ENCODE measurements around the gene ZNF665. TPM values are rescaled to one million over a fixed set of nuclear protein-coding genes. Genes with fewer than 3 reads are reported as not detected.
"Not testable (repeated sequence)": the region's sequence is repeated elsewhere in the genome, so short reads cannot be mapped to it uniquely, and the experiment has no call there.

Gene ZNF665
- total RNA-seq, 1 donor from 2014 or later: 7.3 TPM

- no peaks in the 10 kb centered on the region for H3K9me3 ChIP-seq (ENCODE audit: low read depth)
Observed at GRCh38 chr19:53131085-53131590, 62.0 kb downstream of the ZNF665 start.

GRCh38 chr19:53130506-53130905 is 62.7 kb downstream of the ZNF665 start:
- Histone ChIP-seq H3K79me2 (ENCODE audit: low read depth) (peaks cover 10% of the 10 kb centered on the region), H3K27me3 (no peaks in the 10 kb centered on the region), H4K20me1 (ENCODE audit: low read depth) (peaks cover 4% of the 10 kb centered on the region), H3K9ac (no peak overlapping the region), H2AFZ (replicated peaks) (no peak overlapping the region), H3K27ac (no peak overlapping the region), H3K4me2 (peak overlapping the region; percentile 61), H3K9me3 (ENCODE audit: low read depth) (no peaks in the 10 kb centered on the region), H3K36me3 (no peaks in the 10 kb centered on the region), H3F3A (ENCODE audit: low read depth) (peaks cover 8% of the 10 kb centered on the region), H3K4me1 (peaks cover 23% of the 10 kb centered on the region), H3K4me3 (peak overlapping the region; percentile 22)
- peak; percentile 49 for DNase-seq (ENCODE audit: low spot score)
- Mint-ChIP-seq H3K36me3 (peaks cover 19% of the 10 kb centered on the region), H3K4me3 (no peak overlapping the region), H3K27ac (no peak overlapping the region), H3K27me3 (ENCODE audit: insufficient read depth, low read depth) (peaks cover 7% of the 10 kb centered on the region), H3K9me3 (peaks cover 31% of the 10 kb centered on the region), H3K4me1 (peaks cover 5% of the 10 kb centered on the region)
- TF ChIP-seq EZH2phosphoT487 (IDR thresholded peaks at IDR 0.05) (no peak), EZH2 (IDR thresholded peaks at IDR 0.05) (no peak)

More at GRCh38 chr19:53131085-53131590, 62.0 kb downstream of the ZNF665 start:
- Mint-ChIP-seq H3K27ac (no peak overlapping the region), H3K36me3 (peaks cover 19% of the 10 kb centered on the region), H3K9me3 (peaks cover 36% of the 10 kb centered on the region), H3K4me1 (peaks cover 5% of the 10 kb centered on the region), H3K27me3 (ENCODE audit: insufficient read depth, low read depth) (peaks cover 4% of the 10 kb centered on the region), H3K4me3 (peak overlapping the region; percentile 79)
- H3F3A ChIP-seq (ENCODE audit: low read depth): peaks cover 8% of the 10 kb centered on the region
- H4K20me1 ChIP-seq (ENCODE audit: low read depth): peaks cover 4% of the 10 kb centered on the region
- H3K4me2 ChIP-seq: peak overlapping the region; percentile 82
- peak overlapping the region; percentile 55 for H3K4me3 ChIP-seq
- H3K27ac ChIP-seq: no peak overlapping the region
- peaks cover 23% of the 10 kb centered on the region for H3K4me1 ChIP-seq
- H3K27me3 ChIP-seq: no peaks in the 10 kb centered on the region
- peak; percentile 35 for DNase-seq (ENCODE audit: low spot score)
- no peak overlapping the region for H2AFZ ChIP-seq (replicated peaks)
- H3K36me3 ChIP-seq: no peaks in the 10 kb centered on the region
- H3K9ac ChIP-seq: no peak overlapping the region
- TF ChIP-seq CTCF (IDR thresholded peaks at IDR 0.05) (no peak), EZH2 (IDR thresholded peaks at IDR 0.05) (no peak), EZH2phosphoT487 (IDR thresholded peaks at IDR 0.05) (no peak)
- H3K79me2 ChIP-seq (ENCODE audit: low read depth): peaks cover 10% of the 10 kb centered on the region

- not testable (repeated sequence) for H3K27ac Mint-ChIP-seq
Observed at GRCh38 chr19:53126733-53127526, 66.2 kb downstream of the ZNF665 start.

GRCh38 chr19:53123400-53123799 is 69.8 kb downstream of the ZNF665 start:
- no peak overlapping the region for H3K4me3 Mint-ChIP-seq

More at GRCh38 chr19:53126733-53127526, 66.2 kb downstream of the ZNF665 start:
- not testable (repeated sequence) for H4K20me1 ChIP-seq (ENCODE audit: low read depth); H3K9ac ChIP-seq; H3K27me3 Mint-ChIP-seq (ENCODE audit: insufficient read depth, low read depth); H3K79me2 ChIP-seq (ENCODE audit: low read depth); H3K4me1 Mint-ChIP-seq; H3K36me3 ChIP-seq; H3K4me3 ChIP-seq; H3K27ac ChIP-seq; H2AFZ ChIP-seq (replicated peaks); DNase-seq (ENCODE audit: low spot score); H3K4me2 ChIP-seq; H3F3A ChIP-seq (ENCODE audit: low read depth); H3K27me3 ChIP-seq; H3K4me3 Mint-ChIP-seq; H3K9me3 ChIP-seq (ENCODE audit: low read depth)
- peaks cover 18% of the 10 kb centered on the region for H3K4me1 ChIP-seq
- Mint-ChIP-seq H3K9me3 (peaks cover 32% of the 10 kb centered on the region), H3K36me3 (peaks cover 33% of the 10 kb centered on the region)

More at GRCh38 chr19:53123400-53123799, 69.8 kb downstream of the ZNF665 start:
- no peak overlapping the region for H3K27ac Mint-ChIP-seq
- DNase-seq (ENCODE audit: low spot score): no peak
- Histone ChIP-seq H3K4me1 (no peaks in the 10 kb centered on the region), H3K9ac (no peak overlapping the region), H3K9me3 (ENCODE audit: low read depth) (no peaks in the 10 kb centered on the region), H3K36me3 (no peaks in the 10 kb centered on the region), H3F3A (ENCODE audit: low read depth) (peaks cover 5% of the 10 kb centered on the region), H3K27ac (no peak overlapping the region), H3K4me2 (no peak overlapping the region), H2AFZ (replicated peaks) (no peak overlapping the region), H3K79me2 (ENCODE audit: low read depth) (no peaks in the 10 kb centered on the region), H3K4me3 (no peak overlapping the region), H3K27me3 (no peaks in the 10 kb centered on the region), H4K20me1 (ENCODE audit: low read depth) (no peaks in the 10 kb centered on the region)
- peaks cover 5% of the 10 kb centered on the region for H3K27me3 Mint-ChIP-seq (ENCODE audit: insufficient read depth, low read depth)
- peaks cover 40% of the 10 kb centered on the region for H3K9me3 Mint-ChIP-seq
- no peak for TF ChIP-seq EZH2 (IDR thresholded peaks at IDR 0.05)
- TF ChIP-seq CTCF (IDR thresholded peaks at IDR 0.05): no peak
- no peak for TF ChIP-seq EZH2phosphoT487 (IDR thresholded peaks at IDR 0.05)
- no peaks in the 10 kb centered on the region for H3K4me1 Mint-ChIP-seq
- H3K36me3 Mint-ChIP-seq: peaks cover 37% of the 10 kb centered on the region

Other genes with a start within 250 kb of the ZNF665 start
- 22.9 and 27.7 TPM in 2 replicates for gene ZNF816, start 230.5 kb downstream of the ZNF665 start, total RNA-seq (ENCODE audit: low replicate concordance)
- gene ERVV-1, start 179.4 kb downstream of the ZNF665 start, total RNA-seq (ENCODE audit: low replicate concordance): not detected in 2 replicates
- 0.06 TPM in 1 of 2 replicates, not detected in the other for gene ERVV-2, start 148.6 kb downstream of the ZNF665 start, total RNA-seq (ENCODE audit: low replicate concordance)
- 78.3 and 86.0 TPM in 2 replicates for gene ZNF160, start 89.9 kb downstream of the ZNF665 start, total RNA-seq (ENCODE audit: low replicate concordance)
- gene ZNF415, start 60.4 kb downstream of the ZNF665 start, total RNA-seq (ENCODE audit: low replicate concordance): 20.3 and 23.9 TPM in 2 replicates
- gene ZNF347, start 34.3 kb downstream of the ZNF665 start, total RNA-seq (ENCODE audit: low replicate concordance): 15.2 and 19.9 TPM in 2 replicates
- gene ZNF677, start 61.5 kb upstream of the ZNF665 start, total RNA-seq (ENCODE audit: low replicate concordance): 70.4 and 85.7 TPM in 2 replicates
- gene VN1R2, start 64.9 kb upstream of the ZNF665 start, total RNA-seq (ENCODE audit: low replicate concordance): not detected in 2 replicates
- not detected in 2 replicates for gene VN1R4, start 74.4 kb upstream of the ZNF665 start, total RNA-seq (ENCODE audit: low replicate concordance)
- 17.9 and 22.8 TPM in 2 replicates for gene ZNF845, start 140.4 kb upstream of the ZNF665 start, total RNA-seq (ENCODE audit: low replicate concordance)
- gene ZNF525, start 172.3 kb upstream of the ZNF665 start, total RNA-seq (ENCODE audit: low replicate concordance): 18.0 and 31.8 TPM in 2 replicates
- 14.9 and 17.2 TPM in 2 replicates for gene ZNF765, start 201.8 kb upstream of the ZNF665 start, total RNA-seq (ENCODE audit: low replicate concordance)
- 17.9 and 22.1 TPM in 2 replicates for gene ZNF761, start 238.6 kb upstream of the ZNF665 start, total RNA-seq (ENCODE audit: low replicate concordance)

Measured in neural progenitor cell (in vitro differentiated cells).